ENCODE data around the gene TMOD2.

DNA sequence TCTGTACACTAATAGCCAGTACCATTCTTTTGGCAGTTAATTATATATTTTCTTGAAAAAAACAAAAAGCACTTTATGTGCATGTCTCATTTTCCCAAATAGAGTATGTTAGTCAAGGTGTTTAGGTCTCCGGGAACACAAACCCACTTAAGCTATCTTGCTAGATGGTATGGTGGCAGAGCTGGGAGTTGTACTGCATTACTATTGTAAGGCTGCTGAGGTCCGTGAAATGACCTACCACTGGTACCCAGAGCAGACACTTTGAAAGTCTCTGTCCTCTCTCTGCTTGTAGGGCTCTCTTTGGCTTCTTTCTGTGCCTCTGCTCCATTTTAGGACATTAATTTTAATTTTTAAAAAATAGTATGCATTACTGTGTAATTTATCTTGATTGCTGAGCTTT is 86.9 kb downstream of the TMOD2 start:
- TF ChIP-seq EZH2phosphoT487 (IDR thresholded peaks at IDR 0.05; ENCODE audit: unreplicated experiment) = no peak
- no peak for TF ChIP-seq CTCF (conservative IDR thresholded peaks at IDR 0.05; ENCODE audit: low read depth in 2 of 2)
- TF ChIP-seq, protein P1, sequence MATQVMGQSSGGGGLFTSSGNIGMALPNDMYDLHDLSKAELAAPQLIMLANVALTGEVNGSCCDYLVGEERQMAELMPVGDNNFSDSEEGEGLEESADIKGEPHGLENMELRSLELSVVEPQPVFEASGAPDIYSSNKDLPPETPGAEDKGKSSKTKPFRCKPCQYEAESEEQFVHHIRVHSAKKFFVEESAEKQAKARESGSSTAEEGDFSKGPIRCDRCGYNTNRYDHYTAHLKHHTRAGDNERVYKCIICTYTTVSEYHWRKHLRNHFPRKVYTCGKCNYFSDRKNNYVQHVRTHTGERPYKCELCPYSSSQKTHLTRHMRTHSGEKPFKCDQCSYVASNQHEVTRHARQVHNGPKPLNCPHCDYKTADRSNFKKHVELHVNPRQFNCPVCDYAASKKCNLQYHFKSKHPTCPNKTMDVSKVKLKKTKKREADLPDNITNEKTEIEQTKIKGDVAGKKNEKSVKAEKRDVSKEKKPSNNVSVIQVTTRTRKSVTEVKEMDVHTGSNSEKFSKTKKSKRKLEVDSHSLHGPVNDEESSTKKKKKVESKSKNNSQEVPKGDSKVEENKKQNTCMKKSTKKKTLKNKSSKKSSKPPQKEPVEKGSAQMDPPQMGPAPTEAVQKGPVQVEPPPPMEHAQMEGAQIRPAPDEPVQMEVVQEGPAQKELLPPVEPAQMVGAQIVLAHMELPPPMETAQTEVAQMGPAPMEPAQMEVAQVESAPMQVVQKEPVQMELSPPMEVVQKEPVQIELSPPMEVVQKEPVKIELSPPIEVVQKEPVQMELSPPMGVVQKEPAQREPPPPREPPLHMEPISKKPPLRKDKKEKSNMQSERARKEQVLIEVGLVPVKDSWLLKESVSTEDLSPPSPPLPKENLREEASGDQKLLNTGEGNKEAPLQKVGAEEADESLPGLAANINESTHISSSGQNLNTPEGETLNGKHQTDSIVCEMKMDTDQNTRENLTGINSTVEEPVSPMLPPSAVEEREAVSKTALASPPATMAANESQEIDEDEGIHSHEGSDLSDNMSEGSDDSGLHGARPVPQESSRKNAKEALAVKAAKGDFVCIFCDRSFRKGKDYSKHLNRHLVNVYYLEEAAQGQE (IDR thresholded peaks at IDR 0.05; ENCODE audit: unreplicated experiment) = no peak
- TF ChIP-seq EZH2 (IDR thresholded peaks at IDR 0.05; ENCODE audit: low read depth, unreplicated experiment) = no peak
- TF ChIP-seq POLR2AphosphoS5 (IDR thresholded peaks at IDR 0.05; ENCODE audit: low read depth) = no peak
- TF ChIP-seq CREB1 (CRISPR knock-in tag; IDR thresholded peaks at IDR 0.05; ENCODE audit: low read depth) = no peak
